ENCODE results near the gene C17orf58.

- TF ChIP-seq CTCF (IDR thresholded peaks at IDR 0.05) (no peak), POLR2A (IDR thresholded peaks at IDR 0.05; ENCODE audit: low read length) (peak; percentile 97), MAZ (IDR thresholded peaks at IDR 0.05; ENCODE audit: borderline replicate concordance, low read depth, low read length) (peak; percentile 85; the same call in 1 of the 2 replicates), PBX3 (IDR thresholded peaks at IDR 0.05) (peak; percentile 10; the same call in 1 of the 2 replicates), RARB (CRISPR knock-in tag; IDR thresholded peaks at IDR 0.05) (no peak), EP300 (IDR thresholded peaks at IDR 0.05) (no peak), RCOR1 (IDR thresholded peaks at IDR 0.05; ENCODE audit: low read depth, low read length) (no peak), ESRRA (IDR thresholded peaks at IDR 0.05; ENCODE audit: borderline replicate concordance, low read length) (no peak), CHD2 (IDR thresholded peaks at IDR 0.05; ENCODE audit: low read length, partially characterized antibody) (peak; percentile 91), REST (IDR thresholded peaks at IDR 0.05) (peak; percentile 88), KDM1A (IDR thresholded peaks at IDR 0.05; ENCODE audit: low read depth) (peak; percentile 38; the same call in 1 of the 2 replicates), SREBF2 (IDR thresholded peaks at IDR 0.05) (no peak)
- TF ChIP-seq, protein P1, sequence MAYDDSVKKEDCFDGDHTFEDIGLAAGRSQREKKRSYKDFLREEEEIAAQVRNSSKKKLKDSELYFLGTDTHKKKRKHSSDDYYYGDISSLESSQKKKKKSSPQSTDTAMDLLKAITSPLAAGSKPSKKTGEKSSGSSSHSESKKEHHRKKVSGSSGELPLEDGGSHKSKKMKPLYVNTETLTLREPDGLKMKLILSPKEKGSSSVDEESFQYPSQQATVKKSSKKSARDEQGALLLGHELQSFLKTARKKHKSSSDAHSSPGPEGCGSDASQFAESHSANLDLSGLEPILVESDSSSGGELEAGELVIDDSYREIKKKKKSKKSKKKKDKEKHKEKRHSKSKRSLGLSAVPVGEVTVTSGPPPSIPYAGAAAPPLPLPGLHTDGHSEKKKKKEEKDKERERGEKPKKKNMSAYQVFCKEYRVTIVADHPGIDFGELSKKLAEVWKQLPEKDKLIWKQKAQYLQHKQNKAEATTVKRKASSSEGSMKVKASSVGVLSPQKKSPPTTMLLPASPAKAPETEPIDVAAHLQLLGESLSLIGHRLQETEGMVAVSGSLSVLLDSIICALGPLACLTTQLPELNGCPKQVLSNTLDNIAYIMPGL (CRISPR knock-in tag; IDR thresholded peaks at IDR 0.05; ENCODE audit: borderline replicate concordance) = peak; percentile 75; the same call in 1 of the 2 replicates
Measured at GRCh38 chr17:68035523-68036303, 39.4 kb upstream of the C17orf58 start, which contains the start of gene KPNA2.
